IMR-90 (cell line): ENCODE measurements around the gene CWF19L2. TPM values are rescaled to one million over a fixed set of nuclear protein-coding genes. Genes with fewer than 3 reads are reported as not detected.

Experiments used
- ATAC-seq: fragments of 200-7000 bp; cut with Tn5 transposase; 2 replicates; pipeline ENCODE4 v1.9.1; 2020; ENCODE audit warnings: low read depth, mild to moderate bottlenecking, moderate library complexity
- BruUV-seq: library from RNA; stranded (reverse); fragments of 400-500 nt; replicated peaks from 2 replicates; lab custom pipeline; 2021; lab: Mats Ljungman, UMichigan
- CTCF ChIA-PET: fragments of 300-600 bp; formaldehyde crosslinking; extraction: SDS; loops from one replicate; lab custom pipeline; 2021; ENCODE audit warnings: antibody characterized with exemption; lab: Yijun Ruan, JAX
- POLR2A ChIA-PET: fragments of 300-600 bp; sonication (Branson Sonifier 250); formaldehyde crosslinking; loops from one replicate; lab custom pipeline; 2022; ENCODE audit warnings: antibody characterized with exemption; ENCODE audit not compliant: unreplicated experiment; lab: Charles Lee
- DNase-seq: peaks from one replicate; pipeline ENCODE4 v3.0.0; 2013
- H2AFZ ChIP-seq: replicated peaks from 2 replicates; pipeline ENCODE3; 2013; ENCODE audit warnings: low read length, mild to moderate bottlenecking; ENCODE audit not compliant: poor library complexity
- H2AK5ac ChIP-seq: 2 replicates; pipeline ENCODE4 v1.6.1; 2013; ENCODE audit warnings: low read depth, low read length, inconsistent platforms
- H2AK9ac ChIP-seq: replicated peaks from 2 replicates; pipeline ENCODE3; 2013; ENCODE audit warnings: mild to moderate bottlenecking, low read depth, low read length, moderate library complexity; ENCODE audit not compliant: poor library complexity
- H2BK120ac ChIP-seq: 2 replicates; pipeline ENCODE4 v1.6.1; 2013; ENCODE audit warnings: low read depth, low read length, inconsistent platforms
- H2BK15ac ChIP-seq: 3 replicates; pipeline ENCODE4 v1.6.1; 2013; ENCODE audit warnings: low read depth, low read length, inconsistent platforms
- H2BK20ac ChIP-seq: 2 replicates; pipeline ENCODE4 v1.6.1; 2013; ENCODE audit warnings: low read depth, mild to moderate bottlenecking, inconsistent platforms, low read length, moderate library complexity
- H2BK5ac ChIP-seq: 2 replicates; pipeline ENCODE4 v1.6.1; 2013; ENCODE audit warnings: mild to moderate bottlenecking, low read depth, low read length, inconsistent platforms; ENCODE audit not compliant: poor library complexity, severe bottlenecking
- H3K14ac ChIP-seq: replicated peaks from 2 replicates; pipeline ENCODE4 v1.6.1; 2013; ENCODE audit warnings: low read depth, low read length, inconsistent platforms
- H3K18ac ChIP-seq: 2 replicates; pipeline ENCODE4 v1.6.1; 2013; ENCODE audit warnings: low read depth, low read length, control low read depth
- H3K23ac ChIP-seq: 2 replicates; pipeline ENCODE4 v1.6.1; 2013; ENCODE audit warnings: low read depth, low read length, inconsistent platforms
- H3K27ac ChIP-seq: 2 replicates; pipeline ENCODE4 v1.5.1; 2013; ENCODE audit warnings: mild to moderate bottlenecking, control low read depth, low read length; ENCODE audit not compliant: insufficient read depth
- H3K27me3 ChIP-seq: 2 replicates; pipeline ENCODE4 v1.6.1; 2013; ENCODE audit warnings: low read length; ENCODE audit not compliant: control insufficient read depth, insufficient read depth
- H3K36me3 ChIP-seq: 2 replicates; pipeline ENCODE4 v1.6.1; 2013; ENCODE audit warnings: low read length, mixed read lengths; ENCODE audit not compliant: control insufficient read depth, insufficient read depth
- H3K4ac ChIP-seq: 2 replicates; pipeline ENCODE4 v1.6.1; 2013; ENCODE audit warnings: low read depth, low read length, inconsistent platforms
- H3K4me1 ChIP-seq: 2 replicates; pipeline ENCODE4 v1.6.1; 2013; ENCODE audit warnings: low read length, mixed read lengths; ENCODE audit not compliant: control insufficient read depth, insufficient read depth
- H3K4me2 ChIP-seq: 2 replicates; pipeline ENCODE4 v1.6.1; 2013; ENCODE audit warnings: low read depth, mild to moderate bottlenecking, control low read depth, low read length, moderate library complexity
- H3K4me3 ChIP-seq: 2 replicates; pipeline ENCODE4 v1.5.1; 2013; ENCODE audit warnings: low read depth, mild to moderate bottlenecking, control low read depth, low read length, moderate library complexity; ENCODE audit not compliant: insufficient read depth
- H3K56ac ChIP-seq: 2 replicates; pipeline ENCODE4 v1.6.1; 2013; ENCODE audit warnings: low read length, inconsistent platforms; ENCODE audit not compliant: insufficient read depth; ENCODE audit errors: extremely low read depth
- H3K79me1 ChIP-seq, 2 experiments: 2 replicates each; pipeline ENCODE4 v1.6.1; 2013; ENCODE audit warnings: low read length in 2 of 2, inconsistent platforms in 1 of 2, low read depth in 1 of 2
- H3K9ac ChIP-seq: 2 replicates; pipeline ENCODE4 v1.6.1; 2013; ENCODE audit warnings: low read depth, low read length, control low read depth
- H3K9me1 ChIP-seq: 2 replicates; pipeline ENCODE4 v1.6.1; 2013; ENCODE audit warnings: low read length, inconsistent platforms; ENCODE audit not compliant: insufficient read depth
- H3K9me3 ChIP-seq: 2 replicates; pipeline ENCODE4 v1.6.1; 2013; ENCODE audit warnings: low read length; ENCODE audit not compliant: control insufficient read depth, insufficient read depth
- H4K20me1 ChIP-seq: 2 replicates; pipeline ENCODE4 v1.6.1; 2013; ENCODE audit warnings: low read length, inconsistent platforms; ENCODE audit not compliant: insufficient read depth
- H4K5ac ChIP-seq: 2 replicates; pipeline ENCODE4 v1.6.1; 2013; ENCODE audit warnings: mild to moderate bottlenecking, low read depth, low read length, control low read depth
- H4K8ac ChIP-seq, 2 experiments: 2 replicates each; pipeline ENCODE4 v1.6.1; 2013; ENCODE audit warnings: low read depth in 2 of 2, low read length in 2 of 2, control low read depth in 1 of 2, inconsistent platforms in 1 of 2
- H4K91ac ChIP-seq: 2 replicates; pipeline ENCODE4 v1.6.1; 2013; ENCODE audit warnings: low read depth, low read length, inconsistent platforms; ENCODE audit not compliant: insufficient read depth
- BHLHE40 ChIP-seq: fragments of 150-350 bp; IDR thresholded peaks from 2 replicates; pipeline ENCODE4 v1.6.1; 2016; ENCODE audit warnings: mild to moderate bottlenecking, low read depth, low read length
- CHD1 ChIP-seq: IDR thresholded peaks from 2 replicates; pipeline ENCODE4 v1.6.1; 2012; ENCODE audit warnings: low read depth, low read length, improper control_type of control experiment
- MAFK ChIP-seq: IDR thresholded peaks from 2 replicates; pipeline ENCODE4 v1.6.1; 2012; ENCODE audit warnings: low read depth, low read length, improper control_type of control experiment
- MAZ ChIP-seq: IDR thresholded peaks from 2 replicates; pipeline ENCODE4 v1.6.1; 2012; ENCODE audit warnings: low read depth, mild to moderate bottlenecking, low read length, improper control_type of control experiment, moderate library complexity, borderline replicate concordance
- NFE2L2 ChIP-seq: fragments of 150-350 bp; IDR thresholded peaks from 2 replicates; pipeline ENCODE4 v1.6.1; 2016; ENCODE audit warnings: low read depth, mild to moderate bottlenecking, low read length
- RAD21 ChIP-seq: IDR thresholded peaks from 2 replicates; pipeline ENCODE4 v1.6.1; 2012; ENCODE audit warnings: low read length, improper control_type of control experiment
- RCOR1 ChIP-seq: IDR thresholded peaks from 2 replicates; pipeline ENCODE4 v1.6.1; 2012; ENCODE audit warnings: mild to moderate bottlenecking, low read length, improper control_type of control experiment; ENCODE audit not compliant: insufficient replicate concordance
- RFX5 ChIP-seq: IDR thresholded peaks from 2 replicates; pipeline ENCODE4 v1.8.0; 2012; ENCODE audit warnings: low read depth, mild to moderate bottlenecking, low read length, moderate library complexity
- WGBS, 2 experiments: methylation state at CpG; one replicate each; pipeline versions ENCODE4 v1.1.5 to v1.1.7; 2013; ENCODE audit warnings: missing lambda C conversion rate in 2 of 2; ENCODE audit not compliant: insufficient read length in 1 of 2; ENCODE audit errors: extremely low coverage in 2 of 2; 5-methylcytosine and 5-hydroxymethylcytosine counted together
- dilution Hi-C: fragments of 300-500 bp; cut with HindIII; formaldehyde crosslinking; loops from one replicate; pipeline ENCODE4 v1.14.3; 2018; ENCODE audit warnings: low sequenced_read_pairs; ENCODE audit not compliant: unreplicated experiment
- in situ Hi-C: fragments of 300-500 bp; cut with MboI; formaldehyde crosslinking; loops from 3 replicates; pipeline ENCODE4 v1.14.3; 2019; ENCODE audit warnings: low sequenced_read_pairs, inconsistent platforms, mixed read lengths
- intact Hi-C: fragments of 100-400 bp; cut with micrococcal nuclease; formaldehyde crosslinking; loops from 2 replicates; pipeline ENCODE4 v1.10.0; 2022
- polyA plus RNA-seq, 3 experiments: library from polyadenylated mRNA; depleted of rRNA; stranded (reverse); fragments of >200 nt; gene quantifications; 2 replicates each; pipeline ENCODE4 v1.2.3, GENCODE V29; 2012; ENCODE audit warnings: low replicate concordance in 1 of 3
- total RNA-seq: library from RNA; depleted of rRNA; stranded (reverse); fragments of >200 nt; gene quantifications from 2 replicates; pipeline ENCODE4 v1.2.3, GENCODE V29; 2012
- TF ChIP-seq, protein P1 (sequence below): fragments of 150-350 bp; IDR thresholded peaks from 2 replicates; pipeline ENCODE4 v1.6.1; 2016; ENCODE audit warnings: low read depth, mild to moderate bottlenecking, low read length, moderate library complexity, borderline replicate concordance

CWF19L2 gene
- total and polyA plus RNA-seq, 2 of the 4 experiments (the other 2 are of a cell fraction): 1.7 to 3.8 TPM

DNA sequence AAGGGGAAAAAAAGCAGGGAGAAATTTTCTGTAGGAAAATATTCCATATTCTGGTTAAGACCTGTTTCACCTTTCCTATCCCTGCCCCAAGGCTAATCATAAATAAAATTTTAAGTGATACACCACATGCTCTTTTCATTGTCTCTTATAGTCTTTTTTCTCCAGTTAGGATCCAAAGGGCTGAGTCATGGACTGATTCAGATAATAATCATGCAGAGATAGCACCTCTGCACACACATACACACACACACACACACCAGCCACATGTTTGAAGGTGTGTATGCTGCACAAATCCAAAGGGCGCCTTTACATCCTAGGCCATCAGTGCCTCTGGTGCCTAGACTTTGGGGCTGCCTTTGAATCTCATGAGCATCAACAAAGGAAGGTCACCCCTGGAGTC, 35.5 kb upstream of the CWF19L2 start:
- H3K23ac ChIP-seq: no peak overlapping the region
- H3K9me3 ChIP-seq: peaks cover 3% of the 10 kb centered on the region; the same call in 1 of the 2 replicates
- H2BK5ac ChIP-seq: no peak overlapping the region
- H4K20me1 ChIP-seq: no peaks in the 10 kb centered on the region
- no peak overlapping the region for H4K91ac ChIP-seq
- H3K4me2 ChIP-seq: no peak overlapping the region
- peaks cover 7% of the 10 kb centered on the region for H3K27me3 ChIP-seq
- H3K36me3 ChIP-seq: no peaks in the 10 kb centered on the region
- no peak overlapping the region for H3K27ac ChIP-seq
- no peak overlapping the region for H3K4ac ChIP-seq
- no peak overlapping the region for H4K5ac ChIP-seq
- H3K4me3 ChIP-seq: no peak overlapping the region
- no peak overlapping the region for H2AK5ac ChIP-seq
- no peaks in the 10 kb centered on the region for H3K79me1 ChIP-seq
- WGBS, 2 experiments: 100% methylated on average over 1 of the region's 1 CpG; no CpG with 5 or more reads in 1 of the 2 experiments
- ChIA-PET POLR2A (no interaction called here), CTCF (interaction anchor here (0.6 kb wide), 1 partner anchor 406 kb away, joined by 6 read pairs; no protein-coding TSS in a partner anchor)
- ATAC-seq (peak; percentile 53; the same call in 1 of the 2 replicates), DNase-seq (peak; percentile 63)
- TF ChIP-seq RAD21: no peak
- TF ChIP-seq RFX5: no peak
- TF ChIP-seq MAZ: no peak
- TF ChIP-seq, protein P1, sequence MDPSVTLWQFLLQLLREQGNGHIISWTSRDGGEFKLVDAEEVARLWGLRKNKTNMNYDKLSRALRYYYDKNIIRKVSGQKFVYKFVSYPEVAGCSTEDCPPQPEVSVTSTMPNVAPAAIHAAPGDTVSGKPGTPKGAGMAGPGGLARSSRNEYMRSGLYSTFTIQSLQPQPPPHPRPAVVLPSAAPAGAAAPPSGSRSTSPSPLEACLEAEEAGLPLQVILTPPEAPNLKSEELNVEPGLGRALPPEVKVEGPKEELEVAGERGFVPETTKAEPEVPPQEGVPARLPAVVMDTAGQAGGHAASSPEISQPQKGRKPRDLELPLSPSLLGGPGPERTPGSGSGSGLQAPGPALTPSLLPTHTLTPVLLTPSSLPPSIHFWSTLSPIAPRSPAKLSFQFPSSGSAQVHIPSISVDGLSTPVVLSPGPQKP: no peak
- TF ChIP-seq CHD1: no peak
- TF ChIP-seq RCOR1: no peak
- TF ChIP-seq BHLHE40: no peak
- no peak for TF ChIP-seq MAFK
- 0 out of 2 replicates have a peak, but pooled peaks have one; percentile 16 for TF ChIP-seq NFE2L2
- H3K9ac ChIP-seq: no peak overlapping the region
- no peak overlapping the region for H2AK9ac ChIP-seq
- intact Hi-C loops: no loop called here
- no TSS peak for BruUV-seq
- no peaks in the 10 kb centered on the region for H3K9me1 ChIP-seq
- no peak overlapping the region for H4K8ac ChIP-seq
- in situ Hi-C loops: no loop called here
- dilution Hi-C loops: no loop called here
- no peak overlapping the region for H3K18ac ChIP-seq
- H3K56ac ChIP-seq: no peak overlapping the region
- no peak overlapping the region for H3K14ac ChIP-seq
- H3K4me1 ChIP-seq: no peaks in the 10 kb centered on the region
- no peak overlapping the region for H2AFZ ChIP-seq
- H2BK15ac ChIP-seq: no peak overlapping the region
- H2BK120ac ChIP-seq: no peak overlapping the region
- no peak overlapping the region for H2BK20ac ChIP-seq
